ENCODE results near the gene CST7. TPM values are rescaled to one million over a fixed set of nuclear protein-coding genes. Genes with fewer than 3 reads are reported as not detected.

Gene CST7
- total and polyA plus RNA-seq, 10 of the 15 experiments (the other 5 are each of a cell fraction or from before 2014, with no cell fraction given): 0.69 TPM; not detected in 9

DNA sequence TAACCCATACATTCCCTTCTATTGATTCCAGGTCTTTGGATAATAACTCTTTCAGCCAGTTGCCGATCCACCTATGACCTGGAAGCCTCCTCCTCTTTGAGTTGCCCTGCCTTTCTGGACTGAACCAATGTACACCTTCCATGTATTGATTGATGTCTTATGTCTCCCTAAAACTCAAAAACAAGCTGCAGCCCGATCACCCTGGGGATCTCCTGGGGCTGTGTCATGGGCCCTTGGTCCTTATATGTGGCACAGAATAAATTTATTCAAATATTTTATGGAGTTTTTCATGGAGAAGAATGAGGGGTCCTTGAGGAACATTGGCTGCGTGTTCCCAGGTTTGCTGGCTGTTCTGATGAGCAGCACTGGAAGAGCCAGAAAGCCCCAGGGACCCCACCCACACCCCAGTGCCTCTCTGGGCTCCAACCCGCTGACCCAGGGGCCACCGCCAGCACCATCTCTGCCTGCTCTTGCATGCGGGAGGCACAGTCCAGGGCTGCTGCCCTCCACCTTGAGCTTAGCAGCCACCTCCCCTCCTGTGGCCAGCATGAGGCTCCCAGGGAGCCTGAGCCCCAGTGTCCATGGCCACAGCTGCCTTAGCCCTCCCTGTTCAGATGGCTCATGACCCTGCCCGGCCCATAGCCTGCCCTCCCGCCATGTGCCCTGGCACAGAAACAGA, 36.5 kb upstream of the CST7 start:
- no peak for FAIRE-seq
- ChIA-PET POLR2A (no interaction called here), RAD21 (ENCODE audit: unreplicated experiment) (no interaction called here), CTCF (no interaction called here), SMC1A (ENCODE audit: uncharacterized antibody, unreplicated experiment) (no interaction called here)
- ATAC-seq: no peak
- in situ Hi-C loops (cut with MboI) (loop anchor here (25.0 kb wide), 1 partner anchor 975 kb away; no protein-coding TSS in a partner anchor), intact Hi-C loops (cut with micrococcal nuclease; ENCODE audit: unreplicated experiment) (no loop called here)
- H3K9ac ChIP-seq (ENCODE audit: control insufficient read depth, insufficient read depth, low read length): no peak overlapping the region
- no peaks in the 10 kb centered on the region for H4K20me1 ChIP-seq (ENCODE audit: control insufficient read depth, insufficient read depth)
- TF ChIP-seq BCL11A (IDR thresholded peaks at IDR 0.05; ENCODE audit: low read depth, low read length) (no peak), TBL1XR1 (IDR thresholded peaks at IDR 0.05; ENCODE audit: low read depth, low read length) (no peak), BACH1 (IDR thresholded peaks at IDR 0.05; ENCODE audit: borderline replicate concordance) (no peak), NBN (IDR thresholded peaks at IDR 0.05) (no peak), MTA2 (IDR thresholded peaks at IDR 0.05; ENCODE audit: low read depth) (no peak), EGR1 (IDR thresholded peaks at IDR 0.05; ENCODE audit: borderline replicate concordance in 1 of 2, low read depth in 2 of 2, low read length in 2 of 2) (no peak), CHD1 (IDR thresholded peaks at IDR 0.05; ENCODE audit: low read depth, low read length) (no peak), TARDBP (IDR thresholded peaks at IDR 0.05; ENCODE audit: borderline replicate concordance) (no peak), FOXK2 (IDR thresholded peaks at IDR 0.05) (no peak), PAX5 (IDR thresholded peaks at IDR 0.05; ENCODE audit: borderline replicate concordance, low read depth, low read length) (no peak)
- TF ChIP-seq, protein P1, sequence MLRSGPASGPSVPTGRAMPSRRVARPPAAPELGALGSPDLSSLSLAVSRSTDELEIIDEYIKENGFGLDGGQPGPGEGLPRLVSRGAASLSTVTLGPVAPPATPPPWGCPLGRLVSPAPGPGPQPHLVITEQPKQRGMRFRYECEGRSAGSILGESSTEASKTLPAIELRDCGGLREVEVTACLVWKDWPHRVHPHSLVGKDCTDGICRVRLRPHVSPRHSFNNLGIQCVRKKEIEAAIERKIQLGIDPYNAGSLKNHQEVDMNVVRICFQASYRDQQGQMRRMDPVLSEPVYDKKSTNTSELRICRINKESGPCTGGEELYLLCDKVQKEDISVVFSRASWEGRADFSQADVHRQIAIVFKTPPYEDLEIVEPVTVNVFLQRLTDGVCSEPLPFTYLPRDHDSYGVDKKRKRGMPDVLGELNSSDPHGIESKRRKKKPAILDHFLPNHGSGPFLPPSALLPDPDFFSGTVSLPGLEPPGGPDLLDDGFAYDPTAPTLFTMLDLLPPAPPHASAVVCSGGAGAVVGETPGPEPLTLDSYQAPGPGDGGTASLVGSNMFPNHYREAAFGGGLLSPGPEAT (IDR thresholded peaks at IDR 0.05; ENCODE audit: low read depth): no peak
- TF ChIP-seq, protein P2, sequence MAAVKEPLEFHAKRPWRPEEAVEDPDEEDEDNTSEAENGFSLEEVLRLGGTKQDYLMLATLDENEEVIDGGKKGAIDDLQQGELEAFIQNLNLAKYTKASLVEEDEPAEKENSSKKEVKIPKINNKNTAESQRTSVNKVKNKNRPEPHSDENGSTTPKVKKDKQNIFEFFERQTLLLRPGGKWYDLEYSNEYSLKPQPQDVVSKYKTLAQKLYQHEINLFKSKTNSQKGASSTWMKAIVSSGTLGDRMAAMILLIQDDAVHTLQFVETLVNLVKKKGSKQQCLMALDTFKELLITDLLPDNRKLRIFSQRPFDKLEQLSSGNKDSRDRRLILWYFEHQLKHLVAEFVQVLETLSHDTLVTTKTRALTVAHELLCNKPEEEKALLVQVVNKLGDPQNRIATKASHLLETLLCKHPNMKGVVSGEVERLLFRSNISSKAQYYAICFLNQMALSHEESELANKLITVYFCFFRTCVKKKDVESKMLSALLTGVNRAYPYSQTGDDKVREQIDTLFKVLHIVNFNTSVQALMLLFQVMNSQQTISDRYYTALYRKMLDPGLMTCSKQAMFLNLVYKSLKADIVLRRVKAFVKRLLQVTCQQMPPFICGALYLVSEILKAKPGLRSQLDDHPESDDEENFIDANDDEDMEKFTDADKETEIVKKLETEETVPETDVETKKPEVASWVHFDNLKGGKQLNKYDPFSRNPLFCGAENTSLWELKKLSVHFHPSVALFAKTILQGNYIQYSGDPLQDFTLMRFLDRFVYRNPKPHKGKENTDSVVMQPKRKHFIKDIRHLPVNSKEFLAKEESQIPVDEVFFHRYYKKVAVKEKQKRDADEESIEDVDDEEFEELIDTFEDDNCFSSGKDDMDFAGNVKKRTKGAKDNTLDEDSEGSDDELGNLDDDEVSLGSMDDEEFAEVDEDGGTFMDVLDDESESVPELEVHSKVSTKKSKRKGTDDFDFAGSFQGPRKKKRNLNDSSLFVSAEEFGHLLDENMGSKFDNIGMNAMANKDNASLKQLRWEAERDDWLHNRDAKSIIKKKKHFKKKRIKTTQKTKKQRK (IDR thresholded peaks at IDR 0.05; ENCODE audit: low read depth, low read length): no peak
- TF ChIP-seq, protein P3, sequence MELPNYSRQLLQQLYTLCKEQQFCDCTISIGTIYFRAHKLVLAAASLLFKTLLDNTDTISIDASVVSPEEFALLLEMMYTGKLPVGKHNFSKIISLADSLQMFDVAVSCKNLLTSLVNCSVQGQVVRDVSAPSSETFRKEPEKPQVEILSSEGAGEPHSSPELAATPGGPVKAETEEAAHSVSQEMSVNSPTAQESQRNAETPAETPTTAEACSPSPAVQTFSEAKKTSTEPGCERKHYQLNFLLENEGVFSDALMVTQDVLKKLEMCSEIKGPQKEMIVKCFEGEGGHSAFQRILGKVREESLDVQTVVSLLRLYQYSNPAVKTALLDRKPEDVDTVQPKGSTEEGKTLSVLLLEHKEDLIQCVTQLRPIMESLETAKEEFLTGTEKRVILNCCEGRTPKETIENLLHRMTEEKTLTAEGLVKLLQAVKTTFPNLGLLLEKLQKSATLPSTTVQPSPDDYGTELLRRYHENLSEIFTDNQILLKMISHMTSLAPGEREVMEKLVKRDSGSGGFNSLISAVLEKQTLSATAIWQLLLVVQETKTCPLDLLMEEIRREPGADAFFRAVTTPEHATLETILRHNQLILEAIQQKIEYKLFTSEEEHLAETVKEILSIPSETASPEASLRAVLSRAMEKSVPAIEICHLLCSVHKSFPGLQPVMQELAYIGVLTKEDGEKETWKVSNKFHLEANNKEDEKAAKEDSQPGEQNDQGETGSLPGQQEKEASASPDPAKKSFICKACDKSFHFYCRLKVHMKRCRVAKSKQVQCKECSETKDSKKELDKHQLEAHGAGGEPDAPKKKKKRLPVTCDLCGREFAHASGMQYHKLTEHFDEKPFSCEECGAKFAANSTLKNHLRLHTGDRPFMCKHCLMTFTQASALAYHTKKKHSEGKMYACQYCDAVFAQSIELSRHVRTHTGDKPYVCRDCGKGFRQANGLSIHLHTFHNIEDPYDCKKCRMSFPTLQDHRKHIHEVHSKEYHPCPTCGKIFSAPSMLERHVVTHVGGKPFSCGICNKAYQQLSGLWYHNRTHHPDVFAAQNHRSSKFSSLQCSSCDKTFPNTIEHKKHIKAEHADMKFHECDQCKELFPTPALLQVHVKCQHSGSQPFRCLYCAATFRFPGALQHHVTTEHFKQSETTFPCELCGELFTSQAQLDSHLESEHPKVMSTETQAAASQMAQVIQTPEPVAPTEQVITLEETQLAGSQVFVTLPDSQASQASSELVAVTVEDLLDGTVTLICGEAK (IDR thresholded peaks at IDR 0.05; ENCODE audit: borderline replicate concordance): no peak
- no peaks in the 10 kb centered on the region for H3K4me1 ChIP-seq (ENCODE audit: control insufficient read depth, insufficient read depth, low read length)
- H3K9me3 ChIP-seq (replicated peaks; ENCODE audit: control insufficient read depth, insufficient read depth, low read length): no peaks in the 10 kb centered on the region; the same call in 2 of the 3 replicates
- H3K36me3 ChIP-seq (ENCODE audit: control insufficient read depth in 2 of 2, insufficient read depth in 2 of 2, low read length in 1 of 2): no peaks in the 10 kb centered on the region
- 42% methylated on average over 8 of the region's 8 CpGs for WGBS (ENCODE audit: insufficient coverage, insufficient replicate concordance, low lambda C conversion rate, missing lambda C conversion rate)
- BruUV-seq (replicated peaks): no TSS peak
- H3K27me3 ChIP-seq (replicated peaks in 1 of 2; ENCODE audit: control insufficient read depth in 2 of 2, insufficient read depth in 2 of 2, low read length in 1 of 2): no peaks in the 10 kb centered on the region; a peak in 1 of 4 replicates
- H3K4me3 ChIP-seq: no peak overlapping the region
- no peak overlapping the region for H3K4me2 ChIP-seq (ENCODE audit: control insufficient read depth, insufficient read depth)
- no peak overlapping the region for H3K27ac ChIP-seq (ENCODE audit: control insufficient read depth, insufficient read depth)
- no peaks in the 10 kb centered on the region for H3K79me2 ChIP-seq (ENCODE audit: control insufficient read depth, insufficient read depth, low read length)
- no peak for DNase-seq (ENCODE audit: low read depth, low spot score)
- no peak overlapping the region for H2AFZ ChIP-seq (ENCODE audit: control insufficient read depth, low read depth, low read length)
